Right forelimb (tissue), 1 donor: ENCODE results near the gene LILRA1.
"Not testable (repeated sequence)": the region's sequence is repeated elsewhere in the genome, so short reads cannot be mapped to it uniquely, and the experiment has no call there.

ENCODE experiments used
- DNase-seq: peaks from one replicate; pipeline ENCODE4 v3.0.0-alpha.2; 2018

The LILRA1 gene

GRCh38 chr19:54578268-54578667, 15.2 kb upstream of the LILRA1 start:
- DNase-seq, result not testable (repeated sequence)

GRCh38 chr19:54586397-54586796, 7.0 kb upstream of the LILRA1 start:
- DNase-seq, result no peak

- DNase-seq, result no peak
Observed at GRCh38 chr19:54587026-54587425, 6.4 kb upstream of the LILRA1 start.

DNA sequence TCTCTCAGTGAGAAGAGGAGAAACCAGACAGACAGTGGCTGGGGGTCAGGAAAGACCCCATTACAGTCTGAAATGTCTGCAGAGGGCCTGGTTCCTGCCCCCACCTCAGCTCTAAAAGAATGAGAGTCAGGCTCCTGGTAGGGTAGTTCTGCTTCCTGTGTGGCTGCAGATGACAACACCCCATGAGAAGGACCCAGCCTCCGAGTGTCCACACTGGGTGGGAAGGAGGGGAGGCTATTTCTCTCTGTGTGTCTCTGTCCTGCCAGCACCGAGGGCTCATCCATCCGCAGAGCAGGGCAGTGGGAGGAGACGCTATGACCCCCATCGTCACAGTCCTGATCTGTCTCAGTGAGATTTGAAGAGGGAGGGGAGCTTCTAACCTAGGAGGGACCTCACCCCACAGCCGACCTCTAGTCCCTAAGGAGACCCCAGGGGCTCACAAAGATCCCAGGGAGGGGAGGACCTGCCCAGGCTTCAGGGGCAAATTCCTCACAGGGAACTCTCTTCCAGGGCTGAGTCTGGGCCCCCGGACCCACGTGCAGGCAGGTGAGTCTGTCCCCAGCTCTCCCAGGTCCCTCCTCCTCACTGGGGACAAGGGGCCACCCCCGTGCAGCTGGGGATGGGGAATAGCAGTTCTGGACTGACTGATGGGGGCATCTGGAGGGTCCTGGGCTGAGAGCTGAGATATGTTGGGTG, 647 bp downstream of the LILRA1 start:
- DNase-seq, result not testable (repeated sequence)

DNA sequence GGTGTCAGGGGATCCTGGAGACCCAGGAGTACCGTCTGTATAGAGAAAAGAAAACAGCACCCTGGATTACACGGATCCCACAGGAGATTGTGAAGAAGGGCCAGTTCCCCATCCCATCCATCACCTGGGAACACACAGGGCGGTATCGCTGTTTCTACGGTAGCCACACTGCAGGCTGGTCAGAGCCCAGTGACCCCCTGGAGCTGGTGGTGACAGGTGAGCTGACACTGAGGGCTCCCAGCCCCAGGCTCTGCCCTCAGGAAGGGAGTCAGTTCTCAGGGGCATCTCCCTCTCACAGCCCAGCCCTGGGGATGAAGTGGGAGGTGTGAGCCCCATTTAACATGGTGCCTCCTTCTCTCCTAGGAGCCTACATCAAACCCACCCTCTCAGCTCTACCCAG, 1.3 kb downstream of the LILRA1 start:
- DNase-seq, result no peak

- DNase-seq, result not testable (repeated sequence)
Observed at GRCh38 chr19:54595680-54596436, 2.4 kb downstream of the LILRA1 start.

DNA sequence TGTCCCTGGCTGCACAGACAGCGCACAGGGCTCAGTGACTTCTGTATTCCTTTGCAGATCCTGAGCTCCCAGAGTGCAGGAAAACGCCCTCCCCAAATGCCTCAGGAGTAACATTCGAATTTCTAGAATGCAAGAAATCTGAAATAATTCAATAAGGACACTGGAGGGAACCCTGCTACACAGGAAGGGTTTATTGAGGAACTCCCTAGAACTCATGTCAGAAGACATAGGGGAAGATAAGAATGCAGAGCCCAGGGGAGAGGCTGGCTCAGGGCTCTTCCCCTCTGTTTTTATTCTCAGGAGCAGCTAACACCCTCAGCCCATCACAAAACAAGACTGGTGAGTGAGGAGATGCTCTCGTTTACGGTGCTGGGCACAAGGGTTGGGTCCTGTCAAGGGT, 6.8 kb downstream of the LILRA1 start:
- no peak for DNase-seq

GRCh38 chr19:54606230-54606629, 12.8 kb downstream of the LILRA1 start:
- no peak for DNase-seq

DNA sequence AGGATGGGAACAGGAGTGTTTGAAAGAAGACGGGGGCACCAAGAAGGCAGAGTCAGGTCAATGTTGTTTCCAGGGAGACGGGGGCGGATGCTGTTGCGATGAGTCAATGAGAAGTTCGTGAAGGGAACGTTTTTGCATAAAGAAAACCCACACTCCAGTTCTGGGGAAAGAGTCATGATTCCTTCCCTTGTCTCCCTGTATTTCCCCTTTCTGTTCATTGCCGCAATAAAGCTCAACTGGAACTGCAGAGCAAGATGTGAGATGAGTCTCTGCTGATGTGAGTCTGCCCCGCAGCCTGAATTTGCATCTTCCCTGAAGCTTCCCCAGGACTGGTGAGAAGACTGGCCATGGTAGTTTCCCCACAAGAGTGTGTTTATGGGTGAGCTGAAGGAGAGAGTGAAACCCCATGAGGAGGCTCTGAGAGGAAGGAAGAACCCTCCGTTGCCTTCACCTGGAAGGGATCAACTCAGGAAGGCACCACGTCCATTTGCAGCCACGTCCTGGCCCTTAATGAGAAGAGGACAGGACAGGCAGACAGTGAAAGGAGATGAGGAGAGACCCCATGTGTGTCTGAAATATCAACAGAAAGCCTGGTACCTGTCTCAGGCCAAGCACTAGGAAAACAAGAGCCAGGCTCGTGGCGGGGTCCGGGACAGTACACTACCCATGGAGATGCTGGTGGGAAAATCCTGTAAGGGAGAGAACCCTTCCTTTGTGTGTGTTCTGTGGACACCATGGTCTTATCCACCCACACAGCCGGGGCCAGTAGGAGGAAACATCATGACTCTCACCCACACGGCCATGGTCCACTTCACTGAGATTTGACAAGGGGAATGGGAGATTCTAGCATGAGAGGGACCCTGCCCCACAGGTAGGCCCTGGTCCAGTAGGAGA, 13.7 kb downstream of the LILRA1 start:
- DNase-seq, result no peak

- DNase-seq, result no peak
Observed at GRCh38 chr19:54607785-54608150, 14.3 kb downstream of the LILRA1 start.

- DNase-seq, result no peak
Observed at GRCh38 chr19:54608205-54608604, 14.8 kb downstream of the LILRA1 start.

DNA sequence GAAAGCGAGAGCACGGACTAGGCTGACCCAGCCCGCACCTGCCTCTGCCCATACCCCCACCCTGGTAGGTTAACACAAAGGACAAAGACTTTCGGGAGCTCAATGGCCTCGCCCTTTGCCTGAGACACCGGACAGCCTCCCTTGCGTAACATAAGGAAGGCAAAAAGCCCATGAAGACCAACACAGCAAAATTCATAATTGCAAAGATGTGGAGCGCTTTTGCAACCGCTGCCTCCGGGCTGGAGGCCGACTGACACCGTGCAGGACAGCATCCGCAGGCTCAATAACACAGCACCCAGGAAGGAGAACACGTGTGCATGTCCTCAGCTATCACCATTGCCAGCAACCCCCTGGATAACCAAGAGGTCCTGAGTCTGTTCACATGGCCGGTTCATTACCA, 15.4 kb downstream of the LILRA1 start:
- no peak for DNase-seq

- DNase-seq, result no peak
Observed at GRCh38 chr19:54609356-54609791, 15.9 kb downstream of the LILRA1 start.

DNA sequence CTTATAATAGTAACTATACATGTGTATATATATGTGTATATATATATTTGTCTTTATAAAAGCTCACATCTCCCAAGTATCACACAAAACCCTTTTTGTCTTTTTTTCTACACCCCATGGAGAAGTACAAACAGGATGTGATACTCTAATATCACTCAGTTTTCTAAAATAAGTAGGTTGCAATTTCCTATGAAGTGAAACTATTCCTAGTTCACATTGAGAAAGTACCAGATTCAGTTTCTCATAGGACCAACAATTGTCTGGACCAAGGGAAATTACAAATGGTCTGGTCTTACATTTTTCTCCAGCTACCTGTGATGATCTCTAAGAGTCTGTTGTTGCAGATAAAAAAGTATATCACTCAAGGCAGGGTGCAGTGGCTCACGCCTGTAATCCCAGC, 19.0 kb downstream of the LILRA1 start:
- no peak for DNase-seq

GRCh38 chr19:54614726-54615125, 21.3 kb downstream of the LILRA1 start:
- DNase-seq, result no peak

GRCh38 chr19:54616057-54616456, 22.6 kb downstream of the LILRA1 start:
- DNase-seq, result no peak

GRCh38 chr19:54616821-54617560, 23.6 kb downstream of the LILRA1 start:
- no peak for DNase-seq

GRCh38 chr19:54620464-54620863, 27.0 kb downstream of the LILRA1 start:
- no peak for DNase-seq

- DNase-seq, result no peak
Observed at GRCh38 chr19:54622431-54622830, 29.0 kb downstream of the LILRA1 start.

DNA sequence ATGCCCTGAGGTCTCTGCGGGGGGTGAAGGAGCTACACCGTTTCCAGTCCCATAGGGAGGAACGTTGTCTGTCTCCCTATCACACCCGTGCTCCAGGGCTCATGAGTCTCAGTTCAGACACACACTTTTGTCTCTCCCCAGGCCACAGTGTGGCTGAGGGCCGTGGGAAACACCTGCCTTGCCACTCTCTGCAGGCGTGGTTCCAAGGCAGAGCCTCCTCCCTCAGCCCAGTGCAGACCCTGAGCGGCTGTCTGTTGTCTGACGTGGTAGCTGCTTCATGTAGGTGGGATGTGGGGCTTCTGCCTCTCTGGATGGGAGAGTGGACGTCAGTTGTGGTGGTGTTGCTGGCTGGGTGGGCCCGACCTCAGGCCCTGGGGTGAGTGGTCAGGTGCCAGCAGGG, 30.8 kb downstream of the LILRA1 start:
- DNase-seq, result not testable (repeated sequence)

- not testable (repeated sequence) for DNase-seq
Observed at GRCh38 chr19:54624934-54625730, 31.7 kb downstream of the LILRA1 start.

DNA sequence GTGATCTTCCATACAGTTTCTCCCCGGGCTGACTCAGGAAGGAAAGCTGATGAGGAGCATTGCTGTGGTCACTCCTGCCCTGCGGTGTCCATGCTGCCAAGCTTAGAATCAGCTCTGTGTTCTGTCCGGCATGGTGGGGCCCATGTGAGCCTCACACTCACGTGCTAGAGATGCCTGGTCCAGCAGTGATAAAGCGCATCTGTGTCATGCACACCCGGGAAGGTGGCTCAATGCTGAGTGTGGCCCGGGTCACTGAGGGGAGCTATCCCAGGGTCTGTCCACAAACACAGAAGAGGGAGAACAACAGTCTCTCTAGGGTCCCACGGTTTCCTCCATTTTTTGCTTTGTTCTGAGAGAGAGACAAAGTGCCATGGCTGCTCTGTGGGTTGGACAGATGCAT, 33.3 kb downstream of the LILRA1 start:
- no peak for DNase-seq
